Measurements from ENCODE around the gene SLC17A9. TPM values are rescaled to one million over a fixed set of nuclear protein-coding genes. Genes with fewer than 3 reads are reported as not detected.
"Not testable (repeated sequence)": the region's sequence is repeated elsewhere in the genome, so short reads cannot be mapped to it uniquely, and the experiment has no call there.

The SLC17A9 gene
- total RNA-seq, 2 donors from 2014 or later, result 2.1 to 5.7 TPM

DNA sequence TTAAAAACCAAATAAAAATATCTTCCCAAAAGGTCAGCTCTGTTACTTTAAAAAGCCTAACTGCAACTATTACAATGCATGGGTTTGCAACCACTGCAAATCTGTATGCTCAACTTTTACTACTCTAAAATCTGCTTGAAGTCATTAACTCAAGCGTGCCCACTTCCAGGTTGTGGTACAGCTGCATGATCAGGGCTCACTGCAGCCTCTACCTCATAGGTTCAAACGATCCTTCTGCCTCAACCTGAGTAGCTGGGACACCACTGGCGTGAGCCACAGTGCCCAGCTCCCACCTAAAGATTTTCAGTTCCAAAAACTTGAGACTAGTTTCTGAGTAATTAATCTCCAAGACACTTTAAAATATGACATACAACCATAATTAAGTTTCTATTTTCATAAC is 34.4 kb upstream of the SLC17A9 start:
- intact Hi-C loops (cut with DNase I), result no loop called here
- DNase-seq (no peak), ATAC-seq (no peak)

DNA sequence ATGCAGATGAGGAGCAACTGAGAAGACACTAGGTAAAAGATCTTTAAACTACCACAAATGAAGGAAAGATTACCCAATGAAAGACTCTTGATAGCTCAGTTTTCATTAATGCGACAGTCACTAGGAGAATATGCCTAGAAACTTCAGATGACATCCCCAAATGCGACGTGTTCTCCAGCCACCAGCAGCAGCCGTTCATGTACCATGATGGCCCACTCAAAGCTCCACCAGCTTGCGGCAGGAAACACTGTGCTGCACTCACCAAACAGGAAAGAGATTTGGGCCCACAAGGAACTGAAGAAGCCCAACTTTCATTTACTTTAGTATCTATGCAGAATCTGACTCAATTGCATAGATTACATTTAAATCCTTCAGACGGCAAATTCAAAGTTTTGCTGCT is 33.7 kb upstream of the SLC17A9 start:
- peak; percentile 4 for DNase-seq
- intact Hi-C loops (cut with DNase I), result no loop called here
- no peak for ATAC-seq

DNA sequence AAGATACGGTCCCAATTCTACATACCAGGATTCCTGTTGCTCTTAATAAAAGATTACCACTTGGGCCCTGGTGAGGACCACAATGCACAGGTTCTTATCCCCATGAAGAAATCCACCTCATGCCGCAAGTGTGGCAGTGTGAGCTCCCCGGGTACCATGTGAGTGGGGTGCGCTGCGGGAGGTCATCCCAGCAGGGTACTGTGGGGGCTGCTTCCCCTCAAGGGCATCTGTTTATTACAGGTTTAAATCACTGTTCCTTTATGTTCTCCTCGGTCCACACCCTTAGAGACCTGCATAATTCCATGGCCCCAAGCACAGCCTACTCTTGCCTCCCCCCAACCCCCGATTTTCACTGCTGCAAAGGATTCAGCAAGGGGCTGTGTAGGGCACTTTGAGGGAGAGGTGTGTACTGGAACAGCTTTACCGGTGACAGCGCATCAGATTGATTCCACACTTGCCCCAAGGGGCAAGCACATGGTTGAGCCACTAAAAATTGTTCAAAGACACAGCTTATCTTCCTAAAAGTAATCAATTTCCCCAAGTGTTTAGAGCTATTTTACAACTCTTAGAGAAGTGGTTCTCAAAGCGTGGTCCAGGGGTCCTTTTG is 32.4 kb upstream of the SLC17A9 start:
- ATAC-seq, result no peak
- DNase-seq, result peak; percentile 5
- intact Hi-C loops (cut with DNase I), result no loop called here

GRCh38 chr20:62921119-62921687 is 31.3 kb upstream of the SLC17A9 start:
- ATAC-seq (peak; percentile 28 to 44), DNase-seq (peak; percentile 40)
- intact Hi-C loops (cut with DNase I), result no loop called here

GRCh38 chr20:62922451-62922921 is 30.0 kb upstream of the SLC17A9 start:
- intact Hi-C loops (cut with DNase I), result no loop called here
- peak; percentile 20 for DNase-seq
- ATAC-seq, result no peak

- intact Hi-C loops (cut with DNase I), result not testable (repeated sequence)
- ATAC-seq, result peak in 1 of 2 donors; percentile 37
Measured at GRCh38 chr20:62923059-62923668, 29.3 kb upstream of the SLC17A9 start.

DNA sequence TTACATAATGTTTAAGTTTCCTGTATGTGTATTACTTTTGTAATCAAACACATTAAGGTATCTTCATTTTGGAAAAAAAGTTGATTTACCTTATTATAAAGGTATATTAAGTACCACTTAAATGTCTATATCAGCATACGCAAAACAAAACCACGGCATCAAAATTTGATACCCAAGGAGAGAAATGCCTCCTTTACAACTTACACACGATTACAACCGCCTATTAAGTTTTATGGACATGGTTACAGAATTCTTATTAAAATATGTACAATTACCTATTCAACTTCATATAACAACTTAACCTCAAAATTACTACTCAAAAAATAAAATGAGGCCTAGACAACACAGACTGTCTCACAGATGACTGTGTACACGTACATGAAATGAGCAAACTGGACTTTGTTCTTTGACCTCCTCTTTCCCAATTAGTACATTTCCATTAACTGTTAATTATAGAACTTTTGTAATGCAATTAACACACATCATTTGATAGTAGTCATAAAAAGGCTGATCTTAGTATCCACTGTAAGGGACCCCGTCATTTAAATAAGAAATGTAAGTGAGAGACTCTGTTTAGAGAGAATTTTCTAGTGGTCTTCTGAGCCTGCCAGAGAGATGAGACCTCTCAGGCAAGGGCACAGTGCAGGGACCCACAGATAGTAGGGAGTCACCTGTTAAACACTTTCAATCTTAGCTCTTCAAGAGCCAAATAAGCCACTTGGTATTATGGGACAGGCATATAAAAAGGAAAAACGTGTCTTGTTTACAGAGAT is 28.7 kb upstream of the SLC17A9 start:
- ATAC-seq (no peak), DNase-seq (peak; percentile 7)
- intact Hi-C loops (cut with DNase I), result no loop called here

More at GRCh38 chr20:62923059-62923668, 29.3 kb upstream of the SLC17A9 start:
- DNase-seq, result peak; percentile 52

DNA sequence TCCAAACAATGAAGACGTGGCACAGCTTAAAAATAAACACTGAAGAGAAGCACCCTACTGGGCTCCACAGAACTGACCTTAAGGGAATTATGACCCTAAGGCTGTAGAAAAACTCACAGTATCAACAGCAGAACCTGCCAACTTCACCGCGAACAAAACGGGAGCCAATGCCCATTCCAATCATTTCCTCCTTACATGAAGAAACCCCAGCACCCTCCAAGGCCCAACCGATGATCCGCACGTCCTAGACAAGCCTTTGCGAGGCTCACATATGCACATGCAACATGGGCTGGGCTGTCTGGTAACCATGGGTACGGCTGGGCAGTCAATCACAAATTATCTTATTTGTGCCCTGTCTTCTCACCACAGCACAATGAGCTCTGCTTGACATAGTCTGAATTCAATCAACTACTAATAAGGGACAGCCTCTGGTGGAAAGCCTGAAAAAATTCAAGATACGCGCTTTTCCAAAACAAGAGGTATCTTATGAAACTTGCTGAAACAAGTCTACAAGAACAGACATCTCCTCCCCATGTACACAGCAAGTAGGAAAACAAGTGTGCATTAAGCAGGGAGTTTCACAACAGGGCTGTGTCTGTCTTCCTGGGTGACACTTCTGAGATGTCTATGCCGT is 27.9 kb upstream of the SLC17A9 start:
- ATAC-seq (no peak), DNase-seq (peak; percentile 25)
- intact Hi-C loops (cut with DNase I), result no loop called here

DNA sequence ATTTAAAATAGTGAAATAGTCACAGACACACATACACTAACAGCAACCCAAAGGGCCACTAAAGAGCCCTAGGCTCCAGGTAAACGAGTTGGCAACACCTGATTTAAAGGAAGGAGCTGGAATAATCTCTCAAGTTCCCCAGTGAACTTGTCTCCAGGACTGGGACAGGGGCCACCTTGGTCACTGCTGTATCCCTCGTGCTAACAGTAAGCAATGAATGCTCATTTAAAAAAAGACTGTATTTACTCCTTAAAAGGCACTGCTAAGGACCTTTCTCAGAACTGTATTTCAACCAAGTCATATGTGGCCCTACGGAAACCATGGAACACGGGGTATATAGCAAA is 27.5 kb upstream of the SLC17A9 start:
- ATAC-seq (no peak), DNase-seq (no peak)
- intact Hi-C loops (cut with DNase I), result no loop called here

GRCh38 chr20:62925420-62926228 is 26.9 kb upstream of the SLC17A9 start:
- intact Hi-C loops (cut with DNase I), result no loop called here
- ATAC-seq, result peak; percentile 5 to 22

GRCh38 chr20:62926229-62927127 is 26.0 kb upstream of the SLC17A9 start, which contains the start of gene DIDO1:
TSS of gene DIDO1 (minus strand) at chr20:62926505.
- peak; percentile 91 for DNase-seq
- ATAC-seq, result peak; percentile 88 to 93
- intact Hi-C loops (cut with DNase I), result no loop called here

More at GRCh38 chr20:62925420-62926228, 26.9 kb upstream of the SLC17A9 start:
- DNase-seq, result peak; percentile 50

DNA sequence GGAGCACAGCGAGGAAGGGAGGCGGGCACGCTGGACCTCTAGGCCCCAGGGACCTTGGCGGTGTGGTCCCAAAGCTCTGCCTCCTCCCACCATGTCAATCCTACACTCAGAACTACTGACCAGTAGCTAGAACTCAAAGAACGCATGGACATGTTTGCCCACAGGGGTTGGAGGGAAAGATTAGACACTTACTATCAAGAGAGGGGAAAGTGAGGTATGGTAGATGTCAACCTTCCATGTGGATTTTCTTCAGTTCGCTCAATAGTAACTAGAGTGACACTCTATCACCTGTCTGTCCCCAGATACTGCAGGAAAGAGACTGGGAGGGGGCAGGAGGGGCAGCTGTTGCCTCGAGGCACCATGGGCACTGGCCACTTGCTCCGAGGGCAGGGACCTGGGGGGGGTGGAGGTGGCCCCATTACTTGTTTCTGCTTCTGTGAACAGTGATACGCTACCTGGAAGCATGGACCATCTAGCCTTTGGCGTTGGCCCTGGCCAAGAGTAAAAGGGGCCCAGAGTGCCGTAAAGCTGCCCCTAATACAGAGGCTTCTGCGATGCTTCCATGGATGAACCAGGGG is 25.3 kb upstream of the SLC17A9 start:
- intact Hi-C loops (cut with DNase I), result no loop called here
- DNase-seq (peak; percentile 7), ATAC-seq (no peak)

DNA sequence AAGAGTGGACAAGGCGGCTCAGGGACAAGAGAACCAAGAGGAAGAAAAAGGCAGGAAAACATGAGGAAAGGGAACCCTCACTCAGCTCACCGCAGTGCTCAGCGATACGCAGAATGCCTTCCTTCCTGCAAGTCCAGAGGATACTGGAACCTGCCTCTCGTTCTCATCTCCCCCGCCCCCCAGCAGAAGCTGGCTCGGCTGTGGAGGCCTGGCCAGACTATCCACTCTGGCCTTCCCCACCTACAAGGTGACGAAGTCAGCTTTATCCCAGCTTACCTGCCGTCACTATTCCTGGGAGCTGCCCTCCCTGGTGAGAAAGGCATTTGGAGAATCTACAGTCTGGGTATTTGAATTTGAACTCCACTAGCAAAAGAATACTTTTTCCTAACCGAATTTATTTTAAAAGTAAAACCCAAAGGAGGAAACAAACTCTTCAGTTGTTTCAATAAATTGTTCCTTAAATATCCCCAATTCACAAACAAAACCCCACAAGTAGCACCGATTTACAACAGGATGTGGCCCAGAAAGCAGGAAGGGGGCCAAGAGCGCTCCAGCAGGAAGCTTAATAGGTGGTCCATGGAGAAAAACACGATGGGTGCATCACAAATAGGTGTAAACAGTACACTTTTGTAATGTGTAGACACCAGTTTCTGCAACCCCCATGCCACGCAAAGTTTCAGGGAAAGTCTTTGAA is 24.1 kb upstream of the SLC17A9 start:
- DNase-seq (peak; percentile 10), ATAC-seq (no peak)
- intact Hi-C loops (cut with DNase I), result no loop called here

GRCh38 chr20:62929051-62929538 is 23.4 kb upstream of the SLC17A9 start:
- DNase-seq, result peak; percentile 77
- peak; percentile 45 to 73 for ATAC-seq
- intact Hi-C loops (cut with DNase I), result no loop called here

DNA sequence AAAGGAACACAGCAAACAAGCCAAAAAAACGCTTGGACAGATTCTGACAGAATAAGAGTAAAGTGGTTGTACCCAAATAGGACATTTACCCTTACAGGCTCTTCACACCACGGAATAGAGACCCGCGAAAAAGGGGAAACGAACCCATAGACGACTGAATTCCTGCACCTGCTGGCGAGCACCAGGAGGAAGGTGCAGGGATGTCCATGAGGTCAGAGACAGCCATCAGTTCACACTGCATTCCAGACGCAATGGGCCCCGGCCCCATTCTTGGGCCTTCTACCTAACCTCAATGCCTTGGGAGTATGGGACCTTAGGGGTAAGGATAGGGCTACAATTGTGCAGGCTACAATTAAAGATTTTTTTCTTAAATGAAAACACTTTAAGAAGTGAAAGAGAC is 21.0 kb upstream of the SLC17A9 start:
- intact Hi-C loops (cut with DNase I), result no loop called here
- DNase-seq (no peak), ATAC-seq (no peak)

- intact Hi-C loops (cut with DNase I), result no loop called here
- ATAC-seq (no peak), DNase-seq (no peak)
Measured at GRCh38 chr20:62933966-62934365, 18.5 kb upstream of the SLC17A9 start.

All from left cardiac atrium (tissue), 4 donors.